K562 (cell line): ENCODE measurements around the gene NPAS2. TPM values are rescaled to one million over a fixed set of nuclear protein-coding genes. Genes with fewer than 3 reads are reported as not detected.

Source experiments
- ATAC-seq: fragments of 200-7000 bp; cut with Tn5 transposase; 3 replicates; pipeline ENCODE4 v1.9.1; 2020; ENCODE audit warnings: moderate library complexity
- BruUV-seq: library from RNA; stranded (reverse); fragments of 400-500 nt; replicated peaks from 2 replicates; lab custom pipeline; 2021; lab: Mats Ljungman, UMichigan
- CTCF ChIA-PET: fragments of 300-600 bp; formaldehyde crosslinking; extraction: SDS; loops from one replicate; lab custom pipeline; 2021; ENCODE audit warnings: low intra/inter-chr PET ratio; lab: Yijun Ruan, JAX
- POLR2A ChIA-PET: fragments of 300-600, 350-650 bp; sonication (Branson Sonifier 250); formaldehyde crosslinking; extraction: SDS; loops from one replicate; lab custom pipeline; 2021; ENCODE audit warnings: antibody characterized with exemption, inconsistent platforms; lab: Yijun Ruan, JAX
- DNase-seq, 4 experiments: peaks; one replicate each; pipeline versions ENCODE4 v3.0.0 to v3.0.0-alpha.2; 2011 to 2018; ENCODE audit warnings: low spot score in 3 of 4, mixed read lengths in 3 of 4; ENCODE audit errors: extremely low read depth in 1 of 4
- FAIRE-seq: peaks from 2 replicates; lab custom pipeline; 2011; peaks lifted over from hg19 to GRCh38; lab: Jason Lieb, UNC
- H2AFZ ChIP-seq: 2 replicates; pipeline ENCODE4 v1.6.0; 2011; ENCODE audit warnings: low read depth, low read length, control low read depth, inconsistent platforms
- H3K27ac ChIP-seq: fragments of 200-600 bp; 3 replicates; pipeline ENCODE4 v1.8.0; 2011; ENCODE audit warnings: low read depth, mild to moderate bottlenecking, control low read depth, inconsistent platforms, low read length, moderate library complexity, mixed read lengths; ENCODE audit errors: extremely low read depth
- H3K27me3 ChIP-seq, 2 experiments: fragments of 300-600 bp in 1 of 2; 2 replicates in 1 of 2; 3 replicates in 1 of 2; pipeline versions ENCODE4 v1.6.0 to v1.8.0; 2011; ENCODE audit warnings: inconsistent platforms in 2 of 2, low read length in 2 of 2, mild to moderate bottlenecking in 1 of 2, mixed read lengths in 1 of 2, moderate library complexity in 1 of 2; ENCODE audit not compliant: control insufficient read depth in 2 of 2, insufficient read depth in 2 of 2
- H3K36me3 ChIP-seq: fragments of 300-600 bp; 3 replicates; pipeline ENCODE4 v1.8.0; 2011; ENCODE audit warnings: mild to moderate bottlenecking, low read length, inconsistent platforms; ENCODE audit not compliant: control insufficient read depth, insufficient read depth
- H3K4me1 ChIP-seq, 2 experiments: fragments of 200-600 bp in 1 of 2; replicated peaks in 1 of 2; 2 replicates in 1 of 2; 3 replicates in 1 of 2; pipeline versions ENCODE4 v1.5.1 to v1.8.0; 2011; ENCODE audit warnings: inconsistent platforms in 2 of 2, low read length in 2 of 2, mild to moderate bottlenecking in 1 of 2, mixed read lengths in 1 of 2, moderate library complexity in 1 of 2; ENCODE audit not compliant: control insufficient read depth in 2 of 2, insufficient read depth in 2 of 2
- H3K4me2 ChIP-seq: 2 replicates; pipeline ENCODE4 v1.6.1; 2011; ENCODE audit warnings: low read length, control low read depth, inconsistent platforms, mixed read lengths; ENCODE audit not compliant: insufficient read depth
- H3K4me3 ChIP-seq: fragments of 200-600 bp; sonication (generic), shearing (Covaris generic); 2 replicates; pipeline ENCODE4 v1.5.1; 2016; ENCODE audit warnings: control low read depth, inconsistent platforms
- H3K79me2 ChIP-seq: fragments of 200-600 bp; 3 replicates; pipeline ENCODE4 v1.8.0; 2011; ENCODE audit warnings: low read length, inconsistent platforms; ENCODE audit not compliant: control insufficient read depth, insufficient read depth
- H3K9ac ChIP-seq, 2 experiments: 2 replicates each; pipeline versions ENCODE4 v1.6.0 to v1.6.1; 2011; ENCODE audit warnings: low read depth in 2 of 2, low read length in 2 of 2, control low read depth in 1 of 2, inconsistent platforms in 1 of 2, mild to moderate bottlenecking in 1 of 2, mixed read lengths in 1 of 2; ENCODE audit not compliant: insufficient read depth in 1 of 2
- H3K9me1 ChIP-seq: one replicate; pipeline ENCODE4 v1.6.0; 2011; ENCODE audit warnings: inconsistent platforms, mild to moderate bottlenecking, low read length, moderate library complexity; ENCODE audit not compliant: control insufficient read depth, insufficient read depth
- H3K9me3 ChIP-seq: replicated peaks from 2 replicates; pipeline ENCODE4 v1.5.1; 2011; ENCODE audit warnings: low read depth, low read length, inconsistent platforms; ENCODE audit not compliant: control insufficient read depth, insufficient read depth
- H4K20me1 ChIP-seq: replicated peaks from 2 replicates; pipeline ENCODE4 v1.6.1; 2011; ENCODE audit warnings: low read length, inconsistent platforms, mixed read lengths; ENCODE audit not compliant: control insufficient read depth, insufficient read depth
- E2F3 ChIP-seq: fragments of 250-450 bp; sonication (Bioruptor Pico); IDR thresholded peaks from 2 replicates; pipeline ENCODE4 v1.4.0; 2020; ENCODE audit warnings: mild to moderate bottlenecking
- ETV6 ChIP-seq, 3 experiments: fragments of 150-350 bp in 1 of 3; sonication (generic) in 1 of 3; formaldehyde crosslinking in 1 of 3; IDR thresholded peaks; 2 replicates each; pipeline versions ENCODE4 v1.6.1 to v1.8.0; 2014 to 2022; ENCODE audit warnings: borderline replicate concordance in 2 of 3, low read depth in 2 of 3, antibody characterized with exemption in 1 of 3, low read length in 1 of 3, mild to moderate bottlenecking in 1 of 3, missing genetic modification reagents in 1 of 3
- HMBOX1 ChIP-seq: sonication (generic); IDR thresholded peaks from 2 replicates; pipeline ENCODE4 v1.6.1; 2016
- JUND ChIP-seq, 2 experiments: IDR thresholded peaks; 2 replicates in 1 of 2; 3 replicates in 1 of 2; pipeline ENCODE4 v1.6.1; 2011; ENCODE audit warnings: borderline replicate concordance in 2 of 2, low read depth in 2 of 2, low read length in 2 of 2, improper control_type of control experiment in 1 of 2, missing biosample characterization in 1 of 2, missing genetic modification characterization in 1 of 2, missing genetic modification reagents in 1 of 2
- PHTF2 ChIP-seq: fragments of 250-450 bp; sonication (Bioruptor Pico); IDR thresholded peaks from 2 replicates; pipeline ENCODE4 v1.5.0; 2021; ENCODE audit warnings: mild to moderate bottlenecking
- POLR2AphosphoS2 ChIP-seq: IDR thresholded peaks from 2 replicates; pipeline ENCODE4 v1.6.1; 2012; ENCODE audit warnings: low read length, improper control_type of control experiment
- SMARCA5 ChIP-seq: fragments of 450-650 bp; IDR thresholded peaks from 2 replicates; pipeline ENCODE4 v1.6.1; 2016
- THRB ChIP-seq: fragments of 450-650 bp; formaldehyde crosslinking; conservative IDR thresholded peaks from 2 replicates; pipeline ENCODE4 v1.4.0; 2022; ENCODE audit warnings: mild to moderate bottlenecking, missing genetic modification characterization
- ZC3H11A ChIP-seq: IDR thresholded peaks from 2 replicates; pipeline ENCODE4 v1.6.1; 2012; ENCODE audit warnings: low read depth, low read length, improper control_type of control experiment
- ZNF274 ChIP-seq: IDR thresholded peaks from 2 replicates; pipeline ENCODE4 v1.6.1; 2011; ENCODE audit warnings: low read depth, mild to moderate bottlenecking, low read length, moderate library complexity, borderline replicate concordance
- WGBS: fragments of 100-300 bp; shearing (Covaris generic); methylation state at CpG from one replicate; pipeline ENCODE4 v1.1.6; 2016; ENCODE audit warnings: low coverage, mixed read lengths; ENCODE audit not compliant: insufficient coverage; ENCODE audit errors: missing lambda C conversion rate; 5-methylcytosine and 5-hydroxymethylcytosine counted together
- in situ Hi-C: fragments of 300-500 bp; cut with MboI; formaldehyde crosslinking; loops from 4 replicates; pipeline ENCODE4 v1.15.0; 2018; ENCODE audit warnings: inconsistent platforms, mixed read lengths
- intact Hi-C: fragments of 100-400 bp; cut with micrococcal nuclease; formaldehyde crosslinking; loops from 2 replicates; pipeline ENCODE4 v1.14.2; 2022
- polyA plus RNA-seq, 8 experiments: library from polyadenylated mRNA; depleted of rRNA in 4 of 8; stranded (reverse) in 5 of 8; unstranded in 3 of 8; fragments of >200 nt; fragmentation: Nextera tagmentation in 2 of 8; fragmentation: Illumina TruSeq in 1 of 8; extraction: Ambion mirVana in 2 of 8; extraction: Trizol in 1 of 8; gene quantifications; 2 replicates each; pipeline versions ENCODE4 v1.2.1 to v1.2.3, GENCODE V29; 2011 to 2014; ENCODE audit warnings: inconsistent platforms in 1 of 8, missing spikeins in 1 of 8
- total RNA-seq, 7 experiments: library from RNA; depleted of rRNA in 6 of 7; stranded (reverse); fragments of >200 nt in 6 of 7; fragmentation: Illumina TruSeq in 2 of 7; extraction: Trizol in 2 of 7; gene quantifications; 2 replicates each; pipeline versions ENCODE4 v1.2.1 to v1.2.3, GENCODE V29; 2011 to 2021; ENCODE audit warnings: low replicate concordance in 1 of 7
- TF ChIP-seq, protein P1 (sequence below): sonication (generic); formaldehyde crosslinking; IDR thresholded peaks from 2 replicates; pipeline ENCODE4 v1.8.0; 2022; ENCODE audit warnings: missing genetic modification reagents, mild to moderate bottlenecking, borderline replicate concordance
- TF ChIP-seq, protein P2 (sequence below): sonication (generic); formaldehyde crosslinking; IDR thresholded peaks from 2 replicates; pipeline ENCODE4 v1.8.0; 2022; ENCODE audit warnings: mild to moderate bottlenecking, low read depth, missing genetic modification reagents
- TF ChIP-seq, protein P3 (sequence below), 3 experiments: IDR thresholded peaks in 2 of 3; conservative IDR thresholded peaks in 1 of 3; 2 replicates each; pipeline ENCODE4 v1.5.1; 2011 to 2012; ENCODE audit warnings: low read length in 3 of 3, mild to moderate bottlenecking in 3 of 3, control low read depth in 2 of 3, improper control_type of control experiment in 1 of 3, inconsistent platforms in 1 of 3, low read depth in 1 of 3, mixed read lengths in 1 of 3, moderate library complexity in 1 of 3; ENCODE audit not compliant: insufficient read depth in 2 of 3

The NPAS2 gene
- total and polyA plus RNA-seq, 9 of the 15 experiments (the other 6 are each of a cell fraction or from before 2014, with no cell fraction given): 0.06 to 0.29 (median 0.07) TPM; not detected in 5

DNA sequence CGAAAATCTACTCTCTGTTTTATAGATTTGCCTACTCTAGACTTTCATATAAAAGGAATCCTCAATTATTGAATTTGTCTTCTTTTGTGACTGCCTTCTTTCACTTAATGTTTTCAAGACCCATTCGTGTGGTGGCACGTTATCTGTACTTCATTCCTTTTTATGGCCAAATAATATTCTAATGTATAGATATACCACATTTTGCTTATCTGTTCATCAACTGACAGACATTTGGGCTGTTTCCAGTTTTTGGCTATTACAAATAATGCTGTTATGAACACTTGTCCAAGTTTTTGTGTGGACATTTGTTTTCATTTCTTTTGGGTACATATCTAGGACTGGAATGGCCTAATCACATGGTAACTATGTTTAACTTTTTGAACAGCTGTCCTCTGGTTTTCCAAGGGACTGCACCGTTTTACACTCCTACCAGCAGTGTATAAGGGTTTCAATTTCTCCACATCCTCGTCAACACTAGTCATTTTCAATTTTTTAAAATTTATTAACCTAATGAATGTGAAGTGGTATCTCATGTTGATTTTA is 9.3 kb upstream of the NPAS2 start:
- CTCF ChIA-PET: no interaction called here
- FAIRE-seq: no peak
- no peaks in the 10 kb centered on the region for H3K9me1 ChIP-seq
- no peak for TF ChIP-seq E2F3
- TF ChIP-seq, protein P1, sequence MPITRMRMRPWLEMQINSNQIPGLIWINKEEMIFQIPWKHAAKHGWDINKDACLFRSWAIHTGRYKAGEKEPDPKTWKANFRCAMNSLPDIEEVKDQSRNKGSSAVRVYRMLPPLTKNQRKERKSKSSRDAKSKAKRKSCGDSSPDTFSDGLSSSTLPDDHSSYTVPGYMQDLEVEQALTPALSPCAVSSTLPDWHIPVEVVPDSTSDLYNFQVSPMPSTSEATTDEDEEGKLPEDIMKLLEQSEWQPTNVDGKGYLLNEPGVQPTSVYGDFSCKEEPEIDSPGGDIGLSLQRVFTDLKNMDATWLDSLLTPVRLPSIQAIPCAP (CRISPR knock-in tag): no peak
- TF ChIP-seq ETV6 (IDR thresholded peaks at IDR 0.05; ENCODE audit: borderline replicate concordance in 1 of 2, low read depth in 2 of 2, low read length in 1 of 2): no peak
- no peak for TF ChIP-seq ETV6 (CRISPR knock-in tag; IDR thresholded peaks at IDR 0.05; ENCODE audit: borderline replicate concordance)
- TF ChIP-seq, protein P2, sequence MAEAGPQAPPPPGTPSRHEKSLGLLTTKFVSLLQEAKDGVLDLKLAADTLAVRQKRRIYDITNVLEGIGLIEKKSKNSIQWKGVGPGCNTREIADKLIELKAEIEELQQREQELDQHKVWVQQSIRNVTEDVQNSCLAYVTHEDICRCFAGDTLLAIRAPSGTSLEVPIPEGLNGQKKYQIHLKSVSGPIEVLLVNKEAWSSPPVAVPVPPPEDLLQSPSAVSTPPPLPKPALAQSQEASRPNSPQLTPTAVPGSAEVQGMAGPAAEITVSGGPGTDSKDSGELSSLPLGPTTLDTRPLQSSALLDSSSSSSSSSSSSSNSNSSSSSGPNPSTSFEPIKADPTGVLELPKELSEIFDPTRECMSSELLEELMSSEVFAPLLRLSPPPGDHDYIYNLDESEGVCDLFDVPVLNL (CRISPR knock-in tag): no peak
- TF ChIP-seq ZNF274: no peak
- TF ChIP-seq SMARCA5: no peak
- no peak for TF ChIP-seq HMBOX1
- TF ChIP-seq THRB (CRISPR knock-in tag): no peak
- TF ChIP-seq PHTF2: no peak
- no peak for TF ChIP-seq POLR2AphosphoS2
- no peak for TF ChIP-seq ZC3H11A
- TF ChIP-seq, protein P3, sequence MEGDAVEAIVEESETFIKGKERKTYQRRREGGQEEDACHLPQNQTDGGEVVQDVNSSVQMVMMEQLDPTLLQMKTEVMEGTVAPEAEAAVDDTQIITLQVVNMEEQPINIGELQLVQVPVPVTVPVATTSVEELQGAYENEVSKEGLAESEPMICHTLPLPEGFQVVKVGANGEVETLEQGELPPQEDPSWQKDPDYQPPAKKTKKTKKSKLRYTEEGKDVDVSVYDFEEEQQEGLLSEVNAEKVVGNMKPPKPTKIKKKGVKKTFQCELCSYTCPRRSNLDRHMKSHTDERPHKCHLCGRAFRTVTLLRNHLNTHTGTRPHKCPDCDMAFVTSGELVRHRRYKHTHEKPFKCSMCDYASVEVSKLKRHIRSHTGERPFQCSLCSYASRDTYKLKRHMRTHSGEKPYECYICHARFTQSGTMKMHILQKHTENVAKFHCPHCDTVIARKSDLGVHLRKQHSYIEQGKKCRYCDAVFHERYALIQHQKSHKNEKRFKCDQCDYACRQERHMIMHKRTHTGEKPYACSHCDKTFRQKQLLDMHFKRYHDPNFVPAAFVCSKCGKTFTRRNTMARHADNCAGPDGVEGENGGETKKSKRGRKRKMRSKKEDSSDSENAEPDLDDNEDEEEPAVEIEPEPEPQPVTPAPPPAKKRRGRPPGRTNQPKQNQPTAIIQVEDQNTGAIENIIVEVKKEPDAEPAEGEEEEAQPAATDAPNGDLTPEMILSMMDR (IDR thresholded peaks at IDR 0.05 in 2 of 3, conservative IDR thresholded peaks at IDR 0.05 in 1 of 3; ENCODE audit: insufficient read depth in 2 of 3, low read depth in 1 of 3, low read length in 3 of 3): no peak
- no peak for TF ChIP-seq JUND (IDR thresholded peaks at IDR 0.05; ENCODE audit: borderline replicate concordance, low read depth, low read length)
- no peak for TF ChIP-seq JUND (tag; IDR thresholded peaks at IDR 0.05; ENCODE audit: borderline replicate concordance, low read depth, low read length)

More for the DNA sequence above, 9.3 kb upstream of the NPAS2 start:
- POLR2A ChIA-PET: no interaction called here
- Histone ChIP-seq H3K79me2 (no peaks in the 10 kb centered on the region), H3K36me3 (no peaks in the 10 kb centered on the region), H3K9me3 (no peaks in the 10 kb centered on the region), H3K27ac (no peak overlapping the region), H2AFZ (no peak overlapping the region), H3K9ac (no peak overlapping the region), H3K4me3 (no peak overlapping the region), H3K27me3 (peaks cover 4 to 25% of the 10 kb centered on the region in 2 experiments; a peak in 3 of 5 replicates), H3K4me1 (no peaks in the 10 kb centered on the region), H4K20me1 (no peaks in the 10 kb centered on the region; the same call in 1 of the 2 replicates), H3K4me2 (no peak overlapping the region)
- DNase-seq: no peak
- no TSS peak for BruUV-seq
- intact Hi-C loops: no loop called here
- in situ Hi-C loops: no loop called here
- ATAC-seq: no peak
- 0% methylated on average over 5 of the region's 5 CpGs for WGBS
